MM.1S (cell line): Measurements from ENCODE around the gene TMTC2.

Experiments used
- DNase-seq: peaks from one replicate; pipeline ENCODE4 v3.0.0-alpha.2; 2015
- H2AFZ ChIP-seq: fragments of 300-600 bp; sonication (generic); 2 replicates; pipeline ENCODE4 v1.6.0; 2016; ENCODE audit warnings: antibody characterized with exemption, low read length
- H3F3A ChIP-seq: fragments of 300-600 bp; sonication (generic); 2 replicates; pipeline ENCODE4 v1.6.1; 2016; ENCODE audit warnings: mild to moderate bottlenecking, antibody characterized with exemption, low read length, moderate library complexity, mixed read lengths; ENCODE audit not compliant: insufficient read depth
- H3K27ac ChIP-seq: fragments of 300-600 bp; sonication (generic); 2 replicates; pipeline ENCODE4 v1.5.1; 2016; ENCODE audit warnings: mild to moderate bottlenecking, low read length
- H3K27me3 ChIP-seq: fragments of 300-600 bp; sonication (generic); replicated peaks from 2 replicates; pipeline ENCODE4 v1.6.0; 2016; ENCODE audit warnings: low read length; ENCODE audit not compliant: insufficient read depth
- H3K36me3 ChIP-seq: fragments of 300-600 bp; sonication (generic); replicated peaks from 2 replicates; pipeline ENCODE4 v1.6.1; 2016; ENCODE audit warnings: mild to moderate bottlenecking, low read length, mixed read lengths; ENCODE audit not compliant: insufficient read depth
- H3K4me1 ChIP-seq: fragments of 300-600 bp; sonication (generic); 2 replicates; pipeline ENCODE4 v1.6.1; 2016; ENCODE audit warnings: low read length, mixed read lengths
- H3K4me2 ChIP-seq: fragments of 300-600 bp; sonication (generic); 2 replicates; pipeline ENCODE4 v1.6.0; 2016; ENCODE audit warnings: low read depth, low read length
- H3K4me3 ChIP-seq: fragments of 300-600 bp; sonication (generic); 2 replicates; pipeline ENCODE4 v1.5.1; 2016; ENCODE audit warnings: low read length, mixed read lengths
- H3K79me2 ChIP-seq: fragments of 300-600 bp; sonication (generic); 2 replicates; pipeline ENCODE4 v1.6.1; 2016; ENCODE audit warnings: mixed run types, low read length, mixed read lengths
- H3K9ac ChIP-seq: fragments of 300-600 bp; sonication (generic); 2 replicates; pipeline ENCODE4 v1.6.1; 2016; ENCODE audit warnings: low read length, mixed read lengths
- H3K9me2 ChIP-seq: fragments of 300-600 bp; sonication (generic); replicated peaks from 2 replicates; pipeline ENCODE4 v1.6.1; 2016; ENCODE audit warnings: mild to moderate bottlenecking, low read length, mixed read lengths; ENCODE audit not compliant: insufficient read depth
- H3K9me3 ChIP-seq: fragments of 300-600 bp; sonication (generic); replicated peaks from 2 replicates; pipeline ENCODE4 v1.6.1; 2016; ENCODE audit warnings: mild to moderate bottlenecking, low read length, mixed read lengths; ENCODE audit not compliant: insufficient read depth
- H4K20me1 ChIP-seq: fragments of 300-600 bp; sonication (generic); 2 replicates; pipeline ENCODE4 v1.6.1; 2016; ENCODE audit warnings: mild to moderate bottlenecking, low read length, moderate library complexity, mixed read lengths; ENCODE audit not compliant: insufficient read depth
- EZH2 ChIP-seq: fragments of 300-600 bp; sonication (generic); optimal IDR thresholded peaks from 2 replicates; pipeline ENCODE3; 2017; ENCODE audit warnings: low read depth, mild to moderate bottlenecking, antibody characterized with exemption, low read length, mixed read lengths
- EZH2phosphoT487 ChIP-seq: fragments of 300-600 bp; sonication (generic); IDR thresholded peaks from 2 replicates; pipeline ENCODE4 v1.6.1; 2018; ENCODE audit warnings: antibody characterized with exemption, low read length
- TF ChIP-seq, protein P1 (sequence below): fragments of 300-600 bp; sonication (generic); IDR thresholded peaks from 2 replicates; pipeline ENCODE4 v1.5.1; 2016; ENCODE audit warnings: antibody characterized with exemption, low read length, mixed read lengths

The TMTC2 gene

DNA sequence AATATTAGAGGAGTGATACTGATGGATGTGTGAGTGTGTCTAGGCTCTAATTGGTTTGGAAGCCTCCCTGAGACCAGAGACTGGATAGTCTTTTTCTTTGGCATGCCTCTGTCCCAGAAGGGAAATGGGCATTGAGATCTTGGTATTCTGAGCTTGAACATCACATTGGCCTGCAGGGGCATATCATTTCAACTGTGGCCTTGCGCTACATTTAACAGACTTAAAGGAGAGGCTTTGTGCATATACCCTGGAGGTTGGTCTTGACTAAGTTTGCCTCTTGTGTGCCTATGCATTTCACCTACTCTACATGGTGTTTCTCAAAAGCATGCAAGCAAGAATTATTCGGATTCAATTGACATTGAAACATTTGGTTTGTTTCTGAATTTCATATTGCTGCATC is 185.4 kb downstream of the TMTC2 start:
- H3K4me3 ChIP-seq: no peak overlapping the region
- H3K4me1 ChIP-seq: peaks cover 13% of the 10 kb centered on the region; the same call in 1 of the 2 replicates

DNA sequence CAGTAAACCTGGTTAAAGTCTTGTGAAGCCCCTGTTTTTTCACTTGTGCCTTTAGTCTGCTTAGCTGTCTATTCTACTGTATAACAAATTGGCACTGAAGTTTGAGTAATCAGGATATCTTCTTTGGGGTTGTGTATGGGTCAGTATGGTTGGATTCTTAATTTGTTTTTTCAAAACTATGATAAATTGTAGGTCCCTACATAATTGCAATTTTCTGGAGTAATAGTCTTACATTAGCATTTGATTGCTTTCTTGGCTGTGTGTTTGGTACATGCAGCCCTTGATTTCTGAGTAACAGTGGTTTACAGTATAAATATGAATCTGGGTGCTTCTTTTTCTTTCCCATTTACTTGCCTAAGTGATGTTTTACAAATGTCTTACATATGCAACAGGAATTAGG is 186.6 kb downstream of the TMTC2 start:
- no peak overlapping the region for H2AFZ ChIP-seq
- no peaks in the 10 kb centered on the region for H3K27me3 ChIP-seq
- H3K9ac ChIP-seq: no peak overlapping the region
- H3K36me3 ChIP-seq: no peaks in the 10 kb centered on the region
- no peaks in the 10 kb centered on the region for H4K20me1 ChIP-seq
- no peak for DNase-seq
- H3K79me2 ChIP-seq: no peaks in the 10 kb centered on the region
- H3K9me3 ChIP-seq: no peaks in the 10 kb centered on the region
- no peaks in the 10 kb centered on the region for H3K9me2 ChIP-seq
- H3F3A ChIP-seq: no peaks in the 10 kb centered on the region
- no peak overlapping the region for H3K4me2 ChIP-seq
- no peak for TF ChIP-seq EZH2
- TF ChIP-seq, protein P1, sequence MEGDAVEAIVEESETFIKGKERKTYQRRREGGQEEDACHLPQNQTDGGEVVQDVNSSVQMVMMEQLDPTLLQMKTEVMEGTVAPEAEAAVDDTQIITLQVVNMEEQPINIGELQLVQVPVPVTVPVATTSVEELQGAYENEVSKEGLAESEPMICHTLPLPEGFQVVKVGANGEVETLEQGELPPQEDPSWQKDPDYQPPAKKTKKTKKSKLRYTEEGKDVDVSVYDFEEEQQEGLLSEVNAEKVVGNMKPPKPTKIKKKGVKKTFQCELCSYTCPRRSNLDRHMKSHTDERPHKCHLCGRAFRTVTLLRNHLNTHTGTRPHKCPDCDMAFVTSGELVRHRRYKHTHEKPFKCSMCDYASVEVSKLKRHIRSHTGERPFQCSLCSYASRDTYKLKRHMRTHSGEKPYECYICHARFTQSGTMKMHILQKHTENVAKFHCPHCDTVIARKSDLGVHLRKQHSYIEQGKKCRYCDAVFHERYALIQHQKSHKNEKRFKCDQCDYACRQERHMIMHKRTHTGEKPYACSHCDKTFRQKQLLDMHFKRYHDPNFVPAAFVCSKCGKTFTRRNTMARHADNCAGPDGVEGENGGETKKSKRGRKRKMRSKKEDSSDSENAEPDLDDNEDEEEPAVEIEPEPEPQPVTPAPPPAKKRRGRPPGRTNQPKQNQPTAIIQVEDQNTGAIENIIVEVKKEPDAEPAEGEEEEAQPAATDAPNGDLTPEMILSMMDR: no peak
- no peak for TF ChIP-seq EZH2phosphoT487
- H3K27ac ChIP-seq: no peak overlapping the region
- peaks cover 13% of the 10 kb centered on the region; the same call in 1 of the 2 replicates for H3K4me1 ChIP-seq
- H3K4me3 ChIP-seq: no peak overlapping the region

More for the DNA sequence above, 185.4 kb downstream of the TMTC2 start:
- Histone ChIP-seq H2AFZ (no peak overlapping the region), H3K4me2 (no peak overlapping the region), H3K36me3 (no peaks in the 10 kb centered on the region), H3K9me2 (no peaks in the 10 kb centered on the region), H3K27me3 (no peaks in the 10 kb centered on the region), H3F3A (no peaks in the 10 kb centered on the region), H4K20me1 (no peaks in the 10 kb centered on the region), H3K9me3 (no peaks in the 10 kb centered on the region), H3K27ac (no peak overlapping the region), H3K79me2 (no peaks in the 10 kb centered on the region), H3K9ac (no peak overlapping the region)
- TF ChIP-seq, protein P1: no peak
- TF ChIP-seq EZH2phosphoT487: no peak
- TF ChIP-seq EZH2: no peak
- no peak for DNase-seq

DNA sequence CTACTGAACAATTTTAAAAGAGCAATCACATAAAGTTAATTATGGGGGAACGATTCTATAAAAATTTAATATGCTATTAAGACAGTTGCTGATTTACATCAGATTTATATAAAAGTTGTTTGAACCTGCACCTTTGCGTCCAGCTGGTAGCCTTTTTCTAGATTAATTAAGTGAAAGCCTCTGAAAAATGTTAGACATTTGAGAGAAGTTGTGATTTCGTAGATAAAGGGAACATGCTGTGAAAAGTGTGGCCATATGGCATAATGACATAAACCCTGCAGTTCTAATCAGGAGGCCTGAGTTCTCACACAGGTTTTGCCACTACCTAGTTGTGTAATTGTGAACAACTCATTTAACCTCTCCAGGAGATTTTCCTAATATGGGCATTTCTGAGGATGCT is 187.2 kb downstream of the TMTC2 start:
- DNase-seq: no peak
- H3K4me2 ChIP-seq: no peak overlapping the region
- no peaks in the 10 kb centered on the region for H3K79me2 ChIP-seq
- no peak overlapping the region for H3K27ac ChIP-seq
- H3K27me3 ChIP-seq: no peaks in the 10 kb centered on the region
- no peaks in the 10 kb centered on the region for H3K36me3 ChIP-seq
- H3K9me2 ChIP-seq: no peaks in the 10 kb centered on the region
- H4K20me1 ChIP-seq: no peaks in the 10 kb centered on the region
- no peak overlapping the region for H3K4me3 ChIP-seq
- no peaks in the 10 kb centered on the region for H3F3A ChIP-seq
- peaks cover 13% of the 10 kb centered on the region; the same call in 1 of the 2 replicates for H3K4me1 ChIP-seq
- no peaks in the 10 kb centered on the region for H3K9me3 ChIP-seq
- TF ChIP-seq, protein P1: no peak
- TF ChIP-seq EZH2 (no peak), EZH2phosphoT487 (no peak)
- no peak overlapping the region for H2AFZ ChIP-seq
- no peak overlapping the region for H3K9ac ChIP-seq
